DOHH2 (cell line): Measurements from ENCODE around the gene ESPL1.

Source experiments
- CTCF ChIP-seq: fragments of 200-600 bp; sonication (generic); IDR thresholded peaks from one replicate; pipeline ENCODE4 v1.5.1; 2014; ENCODE audit warnings: antibody characterized with exemption, mild to moderate bottlenecking, low read depth, low read length; ENCODE audit not compliant: poor library complexity, severe bottlenecking
- EZH2phosphoT487 ChIP-seq: fragments of 200-600 bp; sonication (generic); IDR thresholded peaks from 2 replicates; pipeline ENCODE4 v1.6.1; 2017; ENCODE audit warnings: borderline replicate concordance, mild to moderate bottlenecking, antibody characterized with exemption, low read length, moderate library complexity, mixed read lengths

DNA sequence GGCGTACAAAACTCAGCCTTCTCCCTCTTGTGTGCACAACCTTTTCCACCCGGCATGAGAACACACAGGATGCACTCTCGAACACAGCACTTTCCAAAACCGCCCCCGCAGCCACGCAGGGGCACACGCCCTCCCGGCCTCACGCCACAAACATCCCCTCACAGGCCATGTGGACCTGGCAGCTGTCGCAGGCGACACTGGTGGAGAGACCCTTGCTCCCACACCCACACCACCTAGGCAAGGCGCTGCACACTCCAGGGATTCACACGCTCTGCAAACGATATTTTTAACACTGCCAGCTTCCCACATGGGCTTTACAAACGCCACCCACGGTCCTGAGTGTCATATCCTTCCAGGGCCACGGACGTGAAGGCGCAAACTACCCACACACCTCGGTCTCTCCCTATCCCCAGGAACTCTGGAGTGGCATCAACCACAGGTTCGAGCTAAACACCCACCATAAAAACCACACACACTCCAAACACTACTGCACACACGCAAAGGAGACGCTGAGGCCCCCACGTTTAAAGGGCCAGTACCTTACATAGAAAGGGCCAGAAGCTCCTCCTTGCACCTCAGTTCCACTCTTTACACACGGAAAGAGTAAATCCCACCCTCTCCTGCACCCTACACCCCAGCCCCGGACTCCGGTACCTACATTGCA, 48.7 kb upstream of the ESPL1 start:
- TF ChIP-seq CTCF (no peak), EZH2phosphoT487 (no peak)
